Measurements from ENCODE around the gene CAMKK1.

CAMKK1 gene

GRCh38 chr17:3843935-3844516, 48.8 kb downstream of the CAMKK1 start:
- peak; percentile 31 for DNase-seq

GRCh38 chr17:3838206-3838605, 54.6 kb downstream of the CAMKK1 start:
- DNase-seq: no peak

DNA sequence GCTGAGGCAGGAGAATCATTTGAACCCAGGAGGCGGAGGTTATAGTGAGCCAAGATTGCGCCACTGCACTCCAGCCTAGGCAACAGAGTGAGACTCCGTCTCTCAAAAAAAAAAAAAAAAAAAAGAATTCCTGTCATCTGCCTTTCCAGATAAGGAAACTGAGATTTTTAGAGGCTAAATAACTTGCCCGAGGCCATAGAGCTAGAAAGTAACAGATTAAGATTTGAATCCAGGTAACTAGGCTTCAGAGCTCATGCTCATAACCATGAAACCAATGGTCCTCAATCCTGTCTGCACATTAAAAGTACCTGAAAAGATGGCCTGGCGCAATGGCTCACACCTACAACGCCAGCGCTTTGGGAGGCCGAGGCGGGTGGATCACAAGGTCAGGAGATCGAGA, 56.3 kb downstream of the CAMKK1 start:
- no peak for DNase-seq

GRCh38 chr17:3835410-3836229, 57.2 kb downstream of the CAMKK1 start:
- no peak for DNase-seq

- DNase-seq: no peak
These were observed 58.0 kb downstream of the CAMKK1 start for GRCh38 chr17:3834811-3835210.

- no peak for DNase-seq
These were observed 64.0 kb downstream of the CAMKK1 start for GRCh38 chr17:3828852-3829232.

DNA sequence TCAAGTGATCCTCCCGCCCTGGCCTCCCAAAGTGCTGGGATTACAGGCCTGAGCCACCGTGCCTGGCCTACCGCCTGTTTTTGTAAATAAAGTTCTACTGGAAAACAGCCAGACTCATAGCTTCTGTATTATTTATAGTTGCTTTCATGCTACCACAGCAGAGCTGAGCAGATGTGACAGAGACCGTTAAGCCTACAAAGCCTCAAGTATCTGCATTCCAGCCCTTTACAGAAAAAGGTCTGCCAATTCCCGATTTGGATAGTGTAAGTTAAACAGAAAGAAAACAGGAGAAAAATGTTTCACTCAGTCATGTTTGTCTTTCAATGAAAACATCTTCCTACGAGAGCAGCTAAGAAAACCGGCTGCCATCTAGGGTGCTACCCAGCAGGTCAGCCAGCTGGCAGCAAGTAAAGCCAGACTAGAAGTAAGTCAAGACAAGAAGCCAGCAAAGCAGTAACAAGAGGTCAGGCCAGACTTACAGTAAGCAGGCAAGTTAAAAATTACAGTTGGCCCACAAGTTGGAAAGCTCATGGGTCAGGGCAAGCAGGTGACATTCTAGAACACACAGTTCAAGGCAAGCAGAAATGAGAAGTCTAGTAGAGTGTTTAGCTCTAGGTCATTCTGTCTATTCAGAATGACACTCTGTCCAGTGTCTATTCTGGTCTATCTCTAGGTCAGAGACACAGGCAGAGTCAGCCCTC, 64.6 kb downstream of the CAMKK1 start:
- DNase-seq: no peak

DNA sequence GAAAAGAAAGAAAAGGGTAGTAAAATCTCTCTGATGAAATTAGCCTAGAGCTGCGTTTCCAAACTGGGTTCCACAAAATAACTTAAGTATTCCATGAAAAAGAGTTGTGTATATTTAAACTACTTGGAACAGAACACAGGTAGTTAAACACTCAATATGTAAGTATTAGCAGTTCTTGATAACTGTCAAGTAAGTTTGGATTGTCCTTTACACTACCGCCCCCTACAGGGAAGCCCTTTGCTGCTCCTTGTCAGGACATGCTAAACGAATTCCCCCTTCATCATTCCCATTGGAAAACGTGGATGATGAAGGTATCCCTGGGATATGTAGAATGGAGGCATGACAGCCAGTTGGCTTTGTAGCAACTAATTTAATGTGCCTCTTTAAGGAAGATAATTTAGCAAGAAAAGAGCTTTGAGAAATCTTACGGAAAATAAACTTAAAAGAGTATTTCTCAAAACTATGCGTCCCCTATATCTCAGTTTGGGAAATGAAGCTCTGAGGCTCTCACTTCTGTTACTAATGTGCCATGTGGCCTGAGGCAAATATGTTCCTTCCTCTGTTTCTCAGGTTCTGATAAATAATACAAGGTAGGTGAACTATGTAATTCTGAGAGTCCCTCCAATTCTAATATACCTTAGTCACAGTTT, 65.6 kb downstream of the CAMKK1 start:
- DNase-seq: peak; percentile 68

DNA sequence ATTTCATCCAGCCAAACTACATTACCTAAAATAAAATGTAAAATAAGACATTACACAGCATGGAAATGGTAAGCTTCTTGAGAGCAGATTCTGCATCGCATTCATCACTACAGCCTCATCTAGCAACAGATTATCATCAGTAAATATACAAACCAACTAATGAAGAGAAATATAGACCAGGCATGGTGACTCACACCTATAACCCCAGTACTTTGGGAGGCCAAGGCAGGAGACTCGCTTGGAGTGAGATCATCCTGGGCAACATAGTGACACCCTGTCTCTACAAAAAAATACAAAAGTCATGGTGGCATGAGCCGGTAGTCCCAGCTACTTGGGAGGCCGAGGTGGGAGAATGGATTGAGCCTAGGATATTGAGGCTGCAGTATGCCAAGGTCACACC, 66.7 kb downstream of the CAMKK1 start:
- DNase-seq: no peak

- DNase-seq: no peak
These were observed 71.8 kb downstream of the CAMKK1 start for GRCh38 chr17:3821101-3821500.

DNA sequence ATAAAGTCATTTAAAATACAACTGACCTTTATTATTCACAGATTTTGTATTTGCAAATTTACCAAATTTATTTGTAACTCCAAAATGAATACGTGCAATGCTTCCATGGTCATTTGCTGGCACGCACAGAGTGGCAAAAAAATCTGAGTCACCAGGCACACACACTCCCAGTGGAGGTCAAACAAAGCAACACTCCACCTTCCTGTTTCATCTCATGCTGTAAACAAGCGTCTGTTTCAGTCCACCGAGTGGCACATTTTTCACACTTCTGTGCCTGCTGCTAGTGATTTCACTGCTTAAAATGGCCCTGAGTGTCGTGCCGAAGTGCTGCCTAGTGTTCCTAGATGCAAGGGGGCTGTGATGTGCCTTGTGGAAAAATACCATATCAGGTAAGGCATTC, 74.1 kb downstream of the CAMKK1 start:
- DNase-seq: no peak

DNA sequence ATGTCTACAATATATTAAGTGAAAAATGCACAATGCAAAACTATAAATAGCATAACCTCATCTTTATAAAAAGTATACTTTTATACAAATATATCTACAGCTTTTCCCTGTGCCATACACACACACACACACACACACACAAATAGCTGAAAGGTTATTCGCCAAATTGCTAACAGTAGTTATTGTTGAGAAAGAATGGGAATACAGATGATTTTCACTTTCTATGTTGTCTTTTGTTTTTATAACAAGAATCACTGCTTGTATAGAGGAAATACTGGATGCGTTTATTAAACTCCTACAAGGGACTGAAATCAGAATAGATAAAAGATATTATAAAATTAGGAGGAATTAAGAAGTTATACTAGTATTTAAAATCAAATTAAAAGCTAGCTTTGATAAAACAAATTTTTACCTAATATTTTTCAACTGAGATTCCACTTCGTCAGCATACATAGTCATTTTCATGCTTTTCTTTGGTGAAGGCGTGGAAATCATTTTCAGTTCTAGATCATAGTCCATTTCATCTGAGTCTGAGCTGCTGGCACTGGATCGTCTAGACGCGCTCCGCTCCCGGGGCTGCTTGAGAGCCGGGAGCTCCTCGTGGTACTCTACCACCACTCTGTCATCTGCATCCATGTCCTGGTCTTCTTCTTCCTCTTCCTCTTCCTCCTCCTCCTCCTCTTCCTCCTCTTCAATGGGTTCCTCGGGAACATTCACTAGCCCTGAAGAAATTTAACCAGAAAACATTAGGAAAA, 74.8 kb downstream of the CAMKK1 start:
- DNase-seq: no peak

DNA sequence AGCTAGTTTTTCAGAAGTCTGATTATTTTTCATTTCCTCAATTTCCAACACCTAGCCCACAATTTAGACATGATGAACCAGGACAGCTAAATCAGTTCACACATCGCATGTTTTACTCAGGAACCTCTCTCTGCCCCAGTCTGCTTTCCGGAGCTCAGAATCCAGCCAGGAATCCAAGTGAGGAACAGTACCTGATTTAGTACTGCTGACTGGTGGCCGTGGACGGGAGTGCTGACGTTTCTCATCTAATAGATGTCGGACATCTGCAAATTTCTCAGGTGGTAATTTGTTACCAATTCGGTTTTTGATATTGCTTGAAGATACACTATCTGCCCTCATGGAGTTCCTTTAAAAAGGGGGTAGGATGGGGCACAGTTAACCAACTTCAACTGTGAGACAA, 76.9 kb downstream of the CAMKK1 start:
- DNase-seq: no peak

DNA sequence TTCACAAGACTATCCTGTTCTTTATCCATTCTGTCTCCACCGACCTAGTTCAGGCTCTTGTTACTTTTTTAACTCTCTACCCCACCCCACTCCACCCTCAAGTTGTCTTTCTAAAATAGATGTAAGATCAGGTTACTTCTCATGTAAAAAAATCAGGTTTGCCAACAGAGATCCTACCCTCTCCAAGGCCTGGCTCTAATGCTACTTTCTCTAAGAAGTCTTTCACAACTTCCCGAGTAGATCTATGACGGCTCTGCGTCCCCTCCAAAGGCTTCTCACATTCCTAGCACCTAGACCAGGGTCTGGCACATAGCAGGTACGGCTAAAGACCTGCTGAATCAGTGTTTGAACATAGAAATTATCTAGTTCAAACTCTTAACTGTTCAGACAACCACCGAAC, 77.7 kb downstream of the CAMKK1 start:
- no peak for DNase-seq

- DNase-seq: no peak
These were observed 78.5 kb downstream of the CAMKK1 start for GRCh38 chr17:3814361-3814760.

DNA sequence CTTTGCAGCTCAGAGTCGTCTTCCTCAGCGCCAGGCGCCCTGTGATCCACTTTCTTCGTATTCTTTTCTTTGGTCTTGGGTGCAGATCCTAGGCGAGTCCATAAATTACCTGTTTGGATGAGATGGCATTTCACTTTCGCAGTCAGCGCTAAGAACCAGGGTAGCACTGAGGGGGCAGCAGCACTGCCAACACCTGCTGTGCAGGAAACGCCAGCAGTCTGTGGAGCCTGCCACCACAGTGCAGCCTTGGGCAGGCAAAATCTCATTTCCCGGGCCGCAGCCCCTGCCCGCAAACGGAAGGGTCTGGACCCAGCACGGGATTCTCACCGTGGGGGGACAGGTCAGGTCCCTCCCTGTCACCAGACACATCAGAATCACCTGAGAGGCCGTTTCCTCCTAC, 79.7 kb downstream of the CAMKK1 start:
- DNase-seq: no peak

DNA sequence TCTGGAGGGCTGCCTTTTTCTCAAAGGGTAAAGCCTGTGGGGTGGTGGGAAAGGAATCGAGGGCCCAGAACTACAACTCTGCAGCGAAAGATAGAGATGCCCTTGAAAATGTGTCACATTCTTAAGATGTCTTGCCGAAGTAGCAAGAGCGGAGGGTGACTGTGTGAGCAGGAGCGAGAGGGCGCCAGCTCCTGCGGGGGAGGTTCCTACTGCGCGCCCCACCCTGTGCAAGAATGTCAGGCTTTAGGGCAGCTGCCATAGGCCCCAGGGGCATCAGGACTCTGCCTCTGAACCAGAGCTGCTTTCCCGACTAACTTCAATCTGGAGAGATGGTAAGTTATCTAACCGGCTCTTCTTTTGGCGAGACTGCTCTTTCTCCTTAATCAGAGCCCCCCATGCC, 80.1 kb downstream of the CAMKK1 start:
- no peak for DNase-seq

DNA sequence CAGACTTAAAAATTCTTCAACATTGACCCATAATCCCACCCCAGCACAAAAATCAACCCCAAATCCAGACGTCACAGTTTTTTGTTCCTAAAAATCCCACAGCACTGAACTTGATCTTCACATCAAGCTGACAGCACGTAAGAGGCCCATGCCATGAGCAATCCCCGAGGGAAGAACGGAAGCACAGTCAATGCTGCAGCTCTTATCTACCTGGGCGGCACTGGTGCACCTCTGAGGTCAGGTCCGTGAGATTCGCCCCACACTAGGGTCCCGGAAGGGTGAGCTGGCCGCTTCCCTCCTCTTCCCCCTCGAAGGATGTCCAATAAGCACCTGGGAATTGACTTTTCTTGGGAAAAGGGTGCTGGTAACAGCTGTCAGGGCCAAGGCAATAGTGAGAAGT, 80.6 kb downstream of the CAMKK1 start:
- no peak for DNase-seq
